ENCODE data around the gene SCARF2. TPM values are rescaled to one million over a fixed set of nuclear protein-coding genes. Genes with fewer than 3 reads are reported as not detected.

The SCARF2 gene
- total RNA-seq, 1 donor from 2014 or later = 47.2 TPM

GRCh38 chr22:20469110-20469868 is 31.7 kb upstream of the SCARF2 start:
- H3K4me1 Mint-ChIP-seq = peaks cover 4% of the 10 kb centered on the region
- H3K27ac Mint-ChIP-seq = no peak overlapping the region
- peaks cover 15% of the 10 kb centered on the region for H3K36me3 Mint-ChIP-seq
- H3K9me3 Mint-ChIP-seq = no peaks in the 10 kb centered on the region
- H3K4me3 Mint-ChIP-seq = no peak overlapping the region
- no peaks in the 10 kb centered on the region for H3K27me3 Mint-ChIP-seq (ENCODE audit: low read depth)
- DNase-seq (ENCODE audit: low spot score in 2 of 2, unreplicated experiment in 2 of 2) = no peak
- no peak for TF ChIP-seq CTCF (IDR thresholded peaks at IDR 0.05; ENCODE audit: unreplicated experiment)

GRCh38 chr22:20466659-20467379 is 29.2 kb upstream of the SCARF2 start:
- Mint-ChIP-seq H3K4me3 (no peak overlapping the region), H3K36me3 (peaks cover 22% of the 10 kb centered on the region), H3K9me3 (no peaks in the 10 kb centered on the region), H3K27me3 (ENCODE audit: low read depth) (no peaks in the 10 kb centered on the region), H3K4me1 (peaks cover 4% of the 10 kb centered on the region), H3K27ac (peak overlapping the region; percentile 48)
- no peak for TF ChIP-seq CTCF (IDR thresholded peaks at IDR 0.05; ENCODE audit: unreplicated experiment)
- DNase-seq (ENCODE audit: low spot score in 2 of 2, unreplicated experiment in 2 of 2) = no peak

DNA sequence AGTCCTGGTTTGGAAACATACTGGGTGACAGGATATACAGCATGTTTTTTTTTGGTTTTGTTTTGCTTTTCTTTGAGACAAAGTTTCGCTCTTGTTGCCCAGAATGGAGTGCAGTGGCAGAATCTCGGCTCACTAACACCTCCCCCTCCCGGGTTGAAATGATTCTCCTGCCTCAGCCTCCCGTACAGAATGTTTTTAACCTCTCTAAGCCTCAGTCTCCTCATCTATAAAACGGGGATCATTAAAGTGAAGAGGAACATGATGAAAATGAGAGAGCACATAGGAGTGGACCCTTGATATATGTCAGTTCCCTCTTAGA is 28.1 kb upstream of the SCARF2 start:
- Mint-ChIP-seq H3K27ac (no peak overlapping the region), H3K4me1 (peaks cover 4% of the 10 kb centered on the region), H3K36me3 (peaks cover 26% of the 10 kb centered on the region), H3K9me3 (no peaks in the 10 kb centered on the region), H3K4me3 (no peak overlapping the region), H3K27me3 (ENCODE audit: low read depth) (no peaks in the 10 kb centered on the region)
- TF ChIP-seq CTCF (IDR thresholded peaks at IDR 0.05; ENCODE audit: unreplicated experiment) = no peak
- DNase-seq (ENCODE audit: low spot score in 2 of 2, unreplicated experiment in 2 of 2) = no peak

DNA sequence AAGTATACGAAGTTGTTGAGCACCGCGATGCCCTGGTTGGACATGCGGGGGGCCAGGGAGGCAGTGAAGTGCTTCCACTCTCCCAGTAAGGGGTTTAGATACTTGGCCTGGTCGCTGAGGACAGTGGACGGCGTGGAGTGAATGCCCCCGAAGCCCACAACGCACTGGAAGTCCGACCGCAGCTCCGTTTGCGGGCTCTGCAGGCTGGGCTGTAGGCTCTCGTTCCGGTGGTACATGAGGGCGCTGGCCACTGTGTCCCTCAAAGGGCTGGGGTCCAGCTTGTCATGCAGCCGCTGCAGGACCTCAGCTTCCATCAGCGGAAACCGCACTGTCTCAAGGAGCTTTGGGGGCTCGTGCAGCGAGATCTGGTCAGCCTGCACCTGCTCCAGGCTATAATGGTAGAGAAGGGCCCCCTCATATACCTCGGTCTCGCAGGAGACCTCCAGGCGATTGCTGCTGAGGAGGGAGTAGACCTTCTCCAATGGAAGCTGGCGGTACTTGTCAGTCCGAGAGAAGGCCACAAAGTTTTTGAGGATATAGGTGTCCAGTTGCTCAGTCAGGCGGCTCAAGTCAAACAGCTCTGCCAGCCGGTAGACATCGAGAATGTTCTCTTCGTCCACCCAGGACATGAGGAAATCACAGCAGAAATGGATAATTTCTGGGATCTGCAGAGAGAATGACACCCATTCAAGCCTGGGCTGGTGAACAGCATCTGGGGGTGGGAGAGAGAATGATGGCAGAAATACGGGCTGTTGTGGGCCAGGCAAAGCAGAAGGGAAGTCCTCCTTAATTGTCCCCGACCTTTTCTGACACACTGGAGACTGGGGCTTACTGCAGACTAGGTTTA is 27.5 kb upstream of the SCARF2 start:
- peaks cover 23% of the 10 kb centered on the region for H3K36me3 Mint-ChIP-seq
- no peak for DNase-seq (ENCODE audit: low spot score in 2 of 2, unreplicated experiment in 2 of 2)
- H3K27ac Mint-ChIP-seq = no peak overlapping the region
- H3K9me3 Mint-ChIP-seq = no peaks in the 10 kb centered on the region
- TF ChIP-seq CTCF (IDR thresholded peaks at IDR 0.05; ENCODE audit: unreplicated experiment) = no peak
- no peak overlapping the region for H3K4me3 Mint-ChIP-seq
- H3K4me1 Mint-ChIP-seq = peaks cover 4% of the 10 kb centered on the region
- H3K27me3 Mint-ChIP-seq (ENCODE audit: low read depth) = no peaks in the 10 kb centered on the region

- Mint-ChIP-seq H3K27ac (no peak overlapping the region), H3K4me1 (peaks cover 4% of the 10 kb centered on the region), H3K9me3 (no peaks in the 10 kb centered on the region), H3K36me3 (peaks cover 25% of the 10 kb centered on the region), H3K27me3 (ENCODE audit: low read depth) (no peaks in the 10 kb centered on the region), H3K4me3 (no peak overlapping the region)
- no peak for TF ChIP-seq CTCF (IDR thresholded peaks at IDR 0.05; ENCODE audit: unreplicated experiment)
- DNase-seq (ENCODE audit: low spot score in 2 of 2, unreplicated experiment in 2 of 2) = no peak
Measured at GRCh38 chr22:20464096-20464614, 26.5 kb upstream of the SCARF2 start.

Data from mesothelial cell of epicardium (in vitro differentiated cells).